Neural cell (in vitro differentiated cells): ENCODE data around the gene OR6B3. TPM values are rescaled to one million over a fixed set of nuclear protein-coding genes. Genes with fewer than 3 reads are reported as not detected.
"Not testable (repeated sequence)": the region's sequence is repeated elsewhere in the genome, so short reads cannot be mapped to it uniquely, and the experiment has no call there.

Source experiments
- H2AFZ ChIP-seq: fragments of 200-600, 300-800 bp; sonication (generic), shearing (Covaris generic); 2 replicates; pipeline ENCODE4 v1.6.0; 2014; ENCODE audit warnings: low read depth, mild to moderate bottlenecking, antibody characterized with exemption, low read length, moderate library complexity
- H3F3A ChIP-seq: fragments of 200-600 bp; shearing (Covaris generic); 2 replicates; pipeline ENCODE4 v1.6.1; 2016; ENCODE audit warnings: mild to moderate bottlenecking, moderate library complexity, mixed read lengths, antibody characterized with exemption, low read length; ENCODE audit not compliant: insufficient read depth, poor library complexity, severe bottlenecking
- H3K27ac ChIP-seq: fragments of 200-600, 300-800 bp; sonication (generic), shearing (Covaris generic); 2 replicates; pipeline ENCODE4 v1.5.1; 2014; ENCODE audit warnings: mild to moderate bottlenecking, low read length, moderate library complexity
- H3K27me3 ChIP-seq: fragments of 300-800, 200-600 bp; sonication (generic), shearing (Covaris generic); 2 replicates; pipeline ENCODE4 v1.6.0; 2014; ENCODE audit warnings: mild to moderate bottlenecking, low read depth, low read length, moderate library complexity; ENCODE audit not compliant: insufficient read depth
- H3K36me3 ChIP-seq: fragments of 300-800, 200-600 bp; sonication (generic), shearing (Covaris generic); 2 replicates; pipeline ENCODE4 v1.5.1; 2014; ENCODE audit warnings: mild to moderate bottlenecking, antibody characterized with exemption, low read length, moderate library complexity; ENCODE audit not compliant: insufficient read depth
- H3K4me2 ChIP-seq: fragments of 300-800, 200-600 bp; sonication (generic), shearing (Covaris generic); 2 replicates; pipeline ENCODE4 v1.6.0; 2014; ENCODE audit warnings: mild to moderate bottlenecking, low read length
- H3K4me3 ChIP-seq: fragments of 300-800, 200-600 bp; sonication (generic), shearing (Covaris generic); 2 replicates; pipeline ENCODE4 v1.5.1; 2014; ENCODE audit warnings: mild to moderate bottlenecking, low read length, moderate library complexity
- H3K79me2 ChIP-seq: fragments of 200-600 bp; shearing (Covaris generic); replicated peaks from 2 replicates; pipeline ENCODE4 v1.6.0; 2014; ENCODE audit warnings: mild to moderate bottlenecking, low read length, moderate library complexity; ENCODE audit not compliant: insufficient read depth
- H3K9ac ChIP-seq: fragments of 300-800, 200-600 bp; sonication (generic), shearing (Covaris generic); 2 replicates; pipeline ENCODE4 v1.6.1; 2016; ENCODE audit warnings: mild to moderate bottlenecking, low read length, mixed read lengths
- H3K9me2 ChIP-seq: fragments of 200-600 bp; shearing (Covaris generic); 2 replicates; pipeline ENCODE4 v1.6.1; 2016; ENCODE audit warnings: mild to moderate bottlenecking, low read length, mixed read lengths; ENCODE audit not compliant: insufficient read depth
- H3K9me3 ChIP-seq: fragments of 200-600, 300-800 bp; sonication (generic), shearing (Covaris generic); 2 replicates; pipeline ENCODE4 v1.6.1; 2016; ENCODE audit warnings: mild to moderate bottlenecking, mixed run types, low read length, moderate library complexity, mixed read lengths
- H4K20me1 ChIP-seq: fragments of 200-600 bp; shearing (Covaris generic); 2 replicates; pipeline ENCODE4 v1.6.1; 2016; ENCODE audit warnings: mild to moderate bottlenecking, mixed run types; ENCODE audit not compliant: insufficient read depth
- EP300 ChIP-seq: fragments of 450-650 bp; conservative IDR thresholded peaks from 2 replicates; pipeline ENCODE4 v1.6.1; 2014; ENCODE audit warnings: antibody characterized with exemption, mild to moderate bottlenecking, moderate library complexity; ENCODE audit not compliant: poor library complexity, severe bottlenecking
- EZH2 ChIP-seq: fragments of 200-600, 300-800 bp; shearing (Covaris generic), sonication (generic); IDR thresholded peaks from 2 replicates; pipeline ENCODE4 v1.6.1; 2014; ENCODE audit warnings: antibody characterized with exemption, low read length, borderline replicate concordance, mild to moderate bottlenecking; ENCODE audit not compliant: insufficient read depth, poor library complexity, severe bottlenecking
- MXI1 ChIP-seq: fragments of 450-650 bp; conservative IDR thresholded peaks from 2 replicates; pipeline ENCODE4 v1.6.1; 2014; ENCODE audit warnings: antibody characterized with exemption, mild to moderate bottlenecking; ENCODE audit not compliant: poor library complexity, severe bottlenecking
- POLR2AphosphoS5 ChIP-seq: IDR thresholded peaks from 2 replicates; pipeline ENCODE4 v1.6.1; 2012
- RAD21 ChIP-seq: fragments of 450-650 bp; conservative IDR thresholded peaks from 2 replicates; pipeline ENCODE4 v1.6.1; 2014; ENCODE audit warnings: antibody characterized with exemption, mild to moderate bottlenecking, moderate library complexity
- SMC3 ChIP-seq: fragments of 450-650 bp; conservative IDR thresholded peaks from 2 replicates; pipeline ENCODE4 v1.6.1; 2014; ENCODE audit warnings: antibody characterized with exemption, mild to moderate bottlenecking, moderate library complexity; ENCODE audit not compliant: poor library complexity
- TAF1 ChIP-seq: IDR thresholded peaks from 2 replicates; pipeline ENCODE4 v1.6.1; 2012; ENCODE audit warnings: low read depth
- polyA plus RNA-seq: library from polyadenylated mRNA; depleted of rRNA; stranded (reverse); fragments of >200 nt; gene quantifications from 2 replicates; pipeline ENCODE4 v1.2.3, GENCODE V29; 2014
- TF ChIP-seq, protein P1 (sequence below): IDR thresholded peaks from 2 replicates; pipeline ENCODE4 v1.6.1; 2012; ENCODE audit warnings: borderline replicate concordance
- TF ChIP-seq, protein P2 (sequence below): fragments of 450-650 bp; IDR thresholded peaks from 2 replicates; pipeline ENCODE4 v1.5.1; 2014; ENCODE audit warnings: antibody characterized with exemption, mild to moderate bottlenecking, moderate library complexity; ENCODE audit not compliant: poor library complexity, severe bottlenecking

OR6B3 gene
- polyA plus RNA-seq, 1 donor from 2014 or later, result not detected

DNA sequence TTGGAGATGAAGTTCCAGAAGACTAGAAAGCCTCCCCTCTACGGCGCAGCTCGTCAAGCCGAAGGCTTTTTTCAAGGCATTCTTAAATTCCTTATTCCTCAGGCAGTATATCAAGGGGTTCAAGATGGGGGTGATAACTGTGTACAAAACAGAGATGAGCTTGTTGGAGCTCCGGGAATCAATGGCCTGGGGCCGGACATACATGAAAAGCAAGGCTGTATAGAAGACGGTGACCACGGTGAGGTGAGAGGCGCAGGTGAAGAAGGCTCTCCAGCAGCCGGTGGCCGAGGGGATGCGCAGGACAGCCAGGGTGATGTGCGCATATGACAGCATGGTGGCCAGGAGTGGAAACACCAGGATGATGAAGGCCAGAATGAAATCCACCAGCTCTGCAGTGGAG is 8.2 kb downstream of the OR6B3 start:
- Histone ChIP-seq H3K79me2 (no peaks in the 10 kb centered on the region), H3K9me3 (no peaks in the 10 kb centered on the region), H3K9ac (no peak overlapping the region), H3K4me2 (no peak overlapping the region), H2AFZ (no peak overlapping the region), H3K4me3 (no peak overlapping the region), H3K36me3 (no peaks in the 10 kb centered on the region), H3K27ac (no peak overlapping the region), H3K9me2 (no peaks in the 10 kb centered on the region), H3K27me3 (no peaks in the 10 kb centered on the region), H3F3A (no peaks in the 10 kb centered on the region), H4K20me1 (no peaks in the 10 kb centered on the region)
- TF ChIP-seq EP300, result no peak
- no peak for TF ChIP-seq SMC3
- TF ChIP-seq POLR2AphosphoS5, result no peak
- TF ChIP-seq TAF1, result no peak
- no peak for TF ChIP-seq MXI1
- no peak for TF ChIP-seq EZH2
- TF ChIP-seq, protein P1, sequence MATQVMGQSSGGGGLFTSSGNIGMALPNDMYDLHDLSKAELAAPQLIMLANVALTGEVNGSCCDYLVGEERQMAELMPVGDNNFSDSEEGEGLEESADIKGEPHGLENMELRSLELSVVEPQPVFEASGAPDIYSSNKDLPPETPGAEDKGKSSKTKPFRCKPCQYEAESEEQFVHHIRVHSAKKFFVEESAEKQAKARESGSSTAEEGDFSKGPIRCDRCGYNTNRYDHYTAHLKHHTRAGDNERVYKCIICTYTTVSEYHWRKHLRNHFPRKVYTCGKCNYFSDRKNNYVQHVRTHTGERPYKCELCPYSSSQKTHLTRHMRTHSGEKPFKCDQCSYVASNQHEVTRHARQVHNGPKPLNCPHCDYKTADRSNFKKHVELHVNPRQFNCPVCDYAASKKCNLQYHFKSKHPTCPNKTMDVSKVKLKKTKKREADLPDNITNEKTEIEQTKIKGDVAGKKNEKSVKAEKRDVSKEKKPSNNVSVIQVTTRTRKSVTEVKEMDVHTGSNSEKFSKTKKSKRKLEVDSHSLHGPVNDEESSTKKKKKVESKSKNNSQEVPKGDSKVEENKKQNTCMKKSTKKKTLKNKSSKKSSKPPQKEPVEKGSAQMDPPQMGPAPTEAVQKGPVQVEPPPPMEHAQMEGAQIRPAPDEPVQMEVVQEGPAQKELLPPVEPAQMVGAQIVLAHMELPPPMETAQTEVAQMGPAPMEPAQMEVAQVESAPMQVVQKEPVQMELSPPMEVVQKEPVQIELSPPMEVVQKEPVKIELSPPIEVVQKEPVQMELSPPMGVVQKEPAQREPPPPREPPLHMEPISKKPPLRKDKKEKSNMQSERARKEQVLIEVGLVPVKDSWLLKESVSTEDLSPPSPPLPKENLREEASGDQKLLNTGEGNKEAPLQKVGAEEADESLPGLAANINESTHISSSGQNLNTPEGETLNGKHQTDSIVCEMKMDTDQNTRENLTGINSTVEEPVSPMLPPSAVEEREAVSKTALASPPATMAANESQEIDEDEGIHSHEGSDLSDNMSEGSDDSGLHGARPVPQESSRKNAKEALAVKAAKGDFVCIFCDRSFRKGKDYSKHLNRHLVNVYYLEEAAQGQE, result no peak

DNA sequence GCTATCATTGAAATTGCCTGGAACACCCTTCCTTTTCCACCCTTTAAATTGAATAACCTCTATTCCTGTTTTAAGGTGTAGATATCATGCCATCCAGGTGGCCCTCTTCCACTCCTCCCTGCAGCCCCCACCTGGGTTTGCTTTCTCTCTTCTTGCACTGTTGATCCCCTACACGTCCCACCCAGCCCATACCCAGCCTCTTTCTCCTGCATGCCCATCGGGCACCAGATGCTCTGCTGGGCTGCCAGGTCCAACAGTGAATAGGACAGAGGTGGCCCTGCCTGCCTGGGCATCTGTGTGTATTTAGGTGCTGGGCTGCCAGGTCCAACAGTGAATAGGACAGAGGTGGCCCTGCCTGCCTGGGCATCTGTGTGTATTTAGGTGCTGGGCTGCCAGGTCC is 9.2 kb downstream of the OR6B3 start:
- not testable (repeated sequence) for H3K9ac ChIP-seq, H3K36me3 ChIP-seq, H3K4me2 ChIP-seq, H3K27me3 ChIP-seq, H3F3A ChIP-seq, H3K27ac ChIP-seq, H3K4me3 ChIP-seq, H3K9me3 ChIP-seq, H3K79me2 ChIP-seq, H3K9me2 ChIP-seq, H2AFZ ChIP-seq, H4K20me1 ChIP-seq

- Histone ChIP-seq H3K27ac (no peak overlapping the region), H3F3A (no peaks in the 10 kb centered on the region), H3K79me2 (no peaks in the 10 kb centered on the region), H3K4me2 (no peak overlapping the region), H3K27me3 (no peaks in the 10 kb centered on the region), H3K36me3 (no peaks in the 10 kb centered on the region), H3K9me3 (no peaks in the 10 kb centered on the region), H3K9ac (no peak overlapping the region), H3K4me3 (no peak overlapping the region), H2AFZ (no peak overlapping the region), H4K20me1 (no peaks in the 10 kb centered on the region), H3K9me2 (no peaks in the 10 kb centered on the region)
- TF ChIP-seq TAF1 (no peak), POLR2AphosphoS5 (no peak), MXI1 (no peak), EP300 (no peak), EZH2 (no peak), SMC3 (no peak), RAD21 (no peak)
- TF ChIP-seq, protein P2, sequence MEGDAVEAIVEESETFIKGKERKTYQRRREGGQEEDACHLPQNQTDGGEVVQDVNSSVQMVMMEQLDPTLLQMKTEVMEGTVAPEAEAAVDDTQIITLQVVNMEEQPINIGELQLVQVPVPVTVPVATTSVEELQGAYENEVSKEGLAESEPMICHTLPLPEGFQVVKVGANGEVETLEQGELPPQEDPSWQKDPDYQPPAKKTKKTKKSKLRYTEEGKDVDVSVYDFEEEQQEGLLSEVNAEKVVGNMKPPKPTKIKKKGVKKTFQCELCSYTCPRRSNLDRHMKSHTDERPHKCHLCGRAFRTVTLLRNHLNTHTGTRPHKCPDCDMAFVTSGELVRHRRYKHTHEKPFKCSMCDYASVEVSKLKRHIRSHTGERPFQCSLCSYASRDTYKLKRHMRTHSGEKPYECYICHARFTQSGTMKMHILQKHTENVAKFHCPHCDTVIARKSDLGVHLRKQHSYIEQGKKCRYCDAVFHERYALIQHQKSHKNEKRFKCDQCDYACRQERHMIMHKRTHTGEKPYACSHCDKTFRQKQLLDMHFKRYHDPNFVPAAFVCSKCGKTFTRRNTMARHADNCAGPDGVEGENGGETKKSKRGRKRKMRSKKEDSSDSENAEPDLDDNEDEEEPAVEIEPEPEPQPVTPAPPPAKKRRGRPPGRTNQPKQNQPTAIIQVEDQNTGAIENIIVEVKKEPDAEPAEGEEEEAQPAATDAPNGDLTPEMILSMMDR, result no peak
- TF ChIP-seq, protein P1, result no peak
Observed at GRCh38 chr2:240043279-240043989, 9.9 kb downstream of the OR6B3 start.
